WTC11 (cell line): ENCODE data around the gene UIMC1. TPM values are rescaled to one million over a fixed set of nuclear protein-coding genes. Genes with fewer than 3 reads are reported as not detected.

Experiments
- ATAC-seq: fragments of 200-7000 bp; cut with Tn5 transposase; 2 replicates; pipeline ENCODE4 v1.10.0; 2021; ENCODE audit warnings: mild to moderate bottlenecking, moderate library complexity
- CTCF ChIA-PET: fragments of 300-600 bp; sonication (Branson Sonifier 250); formaldehyde crosslinking; loops from one replicate; lab custom pipeline; 2021; ENCODE audit warnings: antibody characterized with exemption; lab: Charles Lee
- POLR2A ChIA-PET: fragments of 350-600 bp; sonication (Branson Sonifier 250); formaldehyde crosslinking; loops from one replicate; lab custom pipeline; 2021; ENCODE audit warnings: antibody characterized with exemption; lab: Charles Lee
- DNase-seq: peaks from one replicate; pipeline ENCODE4 v3.0.0; 2021; ENCODE audit warnings: low spot score
- H3K27ac Mint-ChIP-seq: 2 replicates; pipeline ENCODE4 v1.8.0; 2021; ENCODE audit warnings: mixed read lengths
- H3K27me3 Mint-ChIP-seq: 2 replicates; pipeline ENCODE4 v1.8.0; 2021; ENCODE audit warnings: low read depth, mild to moderate bottlenecking, moderate library complexity, mixed read lengths
- H3K36me3 Mint-ChIP-seq: 2 replicates; pipeline ENCODE4 v1.8.0; 2021; ENCODE audit warnings: mixed read lengths
- H3K4me1 Mint-ChIP-seq: 2 replicates; pipeline ENCODE4 v1.8.0; 2022; ENCODE audit warnings: mixed read lengths
- H3K4me3 Mint-ChIP-seq: 2 replicates; pipeline ENCODE4 v1.8.0; 2021; ENCODE audit warnings: mild to moderate bottlenecking, moderate library complexity, mixed read lengths
- H3K9me3 Mint-ChIP-seq: 2 replicates; pipeline ENCODE4 v1.8.0; 2021; ENCODE audit warnings: mixed read lengths
- ATF1 ChIP-seq: sonication (generic); formaldehyde crosslinking; IDR thresholded peaks from 2 replicates; pipeline ENCODE4 v1.8.1; 2023; ENCODE audit warnings: mild to moderate bottlenecking, moderate library complexity, missing genetic modification reagents
- CBFB ChIP-seq: sonication (generic); formaldehyde crosslinking; IDR thresholded peaks from 2 replicates; pipeline ENCODE4 v1.8.1; 2022; ENCODE audit warnings: mild to moderate bottlenecking, low read depth, missing genetic modification reagents
- FOXJ3 ChIP-seq: sonication (generic); formaldehyde crosslinking; IDR thresholded peaks from 2 replicates; pipeline ENCODE4 v1.9.0; 2021; ENCODE audit warnings: missing genetic modification reagents, mild to moderate bottlenecking, borderline replicate concordance
- IRF2 ChIP-seq: sonication (generic); formaldehyde crosslinking; IDR thresholded peaks from 2 replicates; pipeline ENCODE4 v1.8.0; 2022; ENCODE audit warnings: low read depth, missing genetic modification reagents, borderline replicate concordance
- PRRX2 ChIP-seq: fragments of 250-450 bp; sonication (Bioruptor Pico); IDR thresholded peaks from 2 replicates; pipeline ENCODE4 v1.8.0; 2021; ENCODE audit warnings: mild to moderate bottlenecking
- SP1 ChIP-seq: sonication (generic); formaldehyde crosslinking; conservative IDR thresholded peaks from 2 replicates; pipeline ENCODE4 v1.8.1; 2022; ENCODE audit warnings: missing genetic modification reagents
- ZBTB21 ChIP-seq: sonication (generic); formaldehyde crosslinking; IDR thresholded peaks from 2 replicates; pipeline ENCODE4 v1.8.1; 2023; ENCODE audit warnings: mild to moderate bottlenecking, missing genetic modification reagents, borderline replicate concordance
- ZNF121 ChIP-seq: sonication (generic); formaldehyde crosslinking; IDR thresholded peaks from 2 replicates; pipeline ENCODE4 v1.8.0; 2023; ENCODE audit warnings: missing genetic modification reagents
- total RNA-seq: library from RNA; stranded (reverse); gene quantifications from 3 replicates; pipeline ENCODE4 v1.2.3, GENCODE V29; 2021
- TF ChIP-seq, protein P1 (sequence below): sonication (generic); formaldehyde crosslinking; IDR thresholded peaks from 2 replicates; pipeline ENCODE4 v1.8.0; 2022; ENCODE audit warnings: missing genetic modification reagents
- TF ChIP-seq, protein P2 (sequence below): sonication (generic); formaldehyde crosslinking; conservative IDR thresholded peaks from 2 replicates; pipeline ENCODE4 v1.8.1; 2023; ENCODE audit warnings: mild to moderate bottlenecking, low read depth, missing genetic modification reagents, moderate library complexity
- TF ChIP-seq, protein P3 (sequence below): fragments of 250-450 bp; sonication (Bioruptor Pico); IDR thresholded peaks from 2 replicates; pipeline ENCODE4 v1.9.0; 2021; ENCODE audit warnings: moderate library complexity, mild to moderate bottlenecking, inconsistent platforms, borderline replicate concordance
- TF ChIP-seq, protein P4 (sequence below): sonication (generic); formaldehyde crosslinking; IDR thresholded peaks from 2 replicates; pipeline ENCODE4 v1.8.1; 2022; ENCODE audit warnings: mild to moderate bottlenecking, moderate library complexity, missing genetic modification reagents
- TF ChIP-seq, protein P5 (sequence below): sonication (generic); formaldehyde crosslinking; conservative IDR thresholded peaks from 2 replicates; pipeline ENCODE4 v1.8.1; 2022; ENCODE audit warnings: mild to moderate bottlenecking, missing genetic modification reagents
- TF ChIP-seq, protein P6 (sequence below): sonication (generic); formaldehyde crosslinking; IDR thresholded peaks from 2 replicates; pipeline ENCODE4 v1.8.1; 2023; ENCODE audit warnings: mild to moderate bottlenecking, missing genetic modification reagents, borderline replicate concordance

UIMC1 gene
- total RNA-seq, 1 experiment from 2014 or later, result 48.0 TPM

DNA sequence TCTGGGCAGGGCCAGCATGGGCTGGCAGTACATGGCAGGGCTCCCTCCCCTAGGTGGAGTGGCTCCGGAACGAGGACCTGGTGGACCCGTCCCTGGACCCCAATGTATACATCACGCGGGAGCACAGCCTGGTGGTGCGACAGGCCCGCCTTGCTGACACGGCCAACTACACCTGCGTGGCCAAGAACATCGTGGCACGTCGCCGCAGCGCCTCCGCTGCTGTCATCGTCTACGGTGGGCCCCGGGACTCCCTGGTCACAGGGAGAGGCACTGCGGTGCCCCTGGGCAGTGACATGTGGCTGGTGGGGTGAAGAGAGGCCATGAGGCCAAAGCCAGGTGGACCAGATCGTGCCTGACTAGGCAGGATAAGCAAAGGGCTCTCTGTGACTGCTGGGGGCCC, 137.8 kb downstream of the UIMC1 start (continued):
- TF ChIP-seq, protein P1, sequence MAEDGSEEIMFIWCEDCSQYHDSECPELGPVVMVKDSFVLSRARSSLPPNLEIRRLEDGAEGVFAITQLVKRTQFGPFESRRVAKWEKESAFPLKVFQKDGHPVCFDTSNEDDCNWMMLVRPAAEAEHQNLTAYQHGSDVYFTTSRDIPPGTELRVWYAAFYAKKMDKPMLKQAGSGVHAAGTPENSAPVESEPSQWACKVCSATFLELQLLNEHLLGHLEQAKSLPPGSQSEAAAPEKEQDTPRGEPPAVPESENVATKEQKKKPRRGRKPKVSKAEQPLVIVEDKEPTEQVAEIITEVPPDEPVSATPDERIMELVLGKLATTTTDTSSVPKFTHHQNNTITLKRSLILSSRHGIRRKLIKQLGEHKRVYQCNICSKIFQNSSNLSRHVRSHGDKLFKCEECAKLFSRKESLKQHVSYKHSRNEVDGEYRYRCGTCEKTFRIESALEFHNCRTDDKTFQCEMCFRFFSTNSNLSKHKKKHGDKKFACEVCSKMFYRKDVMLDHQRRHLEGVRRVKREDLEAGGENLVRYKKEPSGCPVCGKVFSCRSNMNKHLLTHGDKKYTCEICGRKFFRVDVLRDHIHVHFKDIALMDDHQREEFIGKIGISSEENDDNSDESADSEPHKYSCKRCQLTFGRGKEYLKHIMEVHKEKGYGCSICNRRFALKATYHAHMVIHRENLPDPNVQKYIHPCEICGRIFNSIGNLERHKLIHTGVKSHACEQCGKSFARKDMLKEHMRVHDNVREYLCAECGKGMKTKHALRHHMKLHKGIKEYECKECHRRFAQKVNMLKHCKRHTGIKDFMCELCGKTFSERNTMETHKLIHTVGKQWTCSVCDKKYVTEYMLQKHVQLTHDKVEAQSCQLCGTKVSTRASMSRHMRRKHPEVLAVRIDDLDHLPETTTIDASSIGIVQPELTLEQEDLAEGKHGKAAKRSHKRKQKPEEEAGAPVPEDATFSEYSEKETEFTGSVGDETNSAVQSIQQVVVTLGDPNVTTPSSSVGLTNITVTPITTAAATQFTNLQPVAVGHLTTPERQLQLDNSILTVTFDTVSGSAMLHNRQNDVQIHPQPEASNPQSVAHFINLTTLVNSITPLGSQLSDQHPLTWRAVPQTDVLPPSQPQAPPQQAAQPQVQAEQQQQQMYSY, result no peak
- TF ChIP-seq, protein P2, sequence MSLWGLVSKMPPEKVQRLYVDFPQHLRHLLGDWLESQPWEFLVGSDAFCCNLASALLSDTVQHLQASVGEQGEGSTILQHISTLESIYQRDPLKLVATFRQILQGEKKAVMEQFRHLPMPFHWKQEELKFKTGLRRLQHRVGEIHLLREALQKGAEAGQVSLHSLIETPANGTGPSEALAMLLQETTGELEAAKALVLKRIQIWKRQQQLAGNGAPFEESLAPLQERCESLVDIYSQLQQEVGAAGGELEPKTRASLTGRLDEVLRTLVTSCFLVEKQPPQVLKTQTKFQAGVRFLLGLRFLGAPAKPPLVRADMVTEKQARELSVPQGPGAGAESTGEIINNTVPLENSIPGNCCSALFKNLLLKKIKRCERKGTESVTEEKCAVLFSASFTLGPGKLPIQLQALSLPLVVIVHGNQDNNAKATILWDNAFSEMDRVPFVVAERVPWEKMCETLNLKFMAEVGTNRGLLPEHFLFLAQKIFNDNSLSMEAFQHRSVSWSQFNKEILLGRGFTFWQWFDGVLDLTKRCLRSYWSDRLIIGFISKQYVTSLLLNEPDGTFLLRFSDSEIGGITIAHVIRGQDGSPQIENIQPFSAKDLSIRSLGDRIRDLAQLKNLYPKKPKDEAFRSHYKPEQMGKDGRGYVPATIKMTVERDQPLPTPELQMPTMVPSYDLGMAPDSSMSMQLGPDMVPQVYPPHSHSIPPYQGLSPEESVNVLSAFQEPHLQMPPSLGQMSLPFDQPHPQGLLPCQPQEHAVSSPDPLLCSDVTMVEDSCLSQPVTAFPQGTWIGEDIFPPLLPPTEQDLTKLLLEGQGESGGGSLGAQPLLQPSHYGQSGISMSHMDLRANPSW (CRISPR knock-in tag), result no peak
- TF ChIP-seq CBFB (CRISPR knock-in tag), result no peak
- no peak for TF ChIP-seq SP1 (CRISPR knock-in tag)
- TF ChIP-seq ZNF121 (CRISPR knock-in tag), result no peak
- no peak for TF ChIP-seq ZBTB21 (CRISPR knock-in tag)
- TF ChIP-seq, protein P3, sequence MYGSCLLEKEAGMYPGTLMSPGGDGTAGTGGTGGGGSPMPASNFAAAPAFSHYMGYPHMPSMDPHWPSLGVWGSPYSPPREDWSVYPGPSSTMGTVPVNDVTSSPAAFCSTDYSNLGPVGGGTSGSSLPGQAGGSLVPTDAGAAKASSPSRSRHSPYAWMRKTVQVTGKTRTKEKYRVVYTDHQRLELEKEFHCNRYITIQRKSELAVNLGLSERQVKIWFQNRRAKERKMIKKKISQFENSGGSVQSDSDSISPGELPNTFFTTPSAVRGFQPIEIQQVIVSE (CRISPR knock-in tag), result no peak
- TF ChIP-seq, protein P4, sequence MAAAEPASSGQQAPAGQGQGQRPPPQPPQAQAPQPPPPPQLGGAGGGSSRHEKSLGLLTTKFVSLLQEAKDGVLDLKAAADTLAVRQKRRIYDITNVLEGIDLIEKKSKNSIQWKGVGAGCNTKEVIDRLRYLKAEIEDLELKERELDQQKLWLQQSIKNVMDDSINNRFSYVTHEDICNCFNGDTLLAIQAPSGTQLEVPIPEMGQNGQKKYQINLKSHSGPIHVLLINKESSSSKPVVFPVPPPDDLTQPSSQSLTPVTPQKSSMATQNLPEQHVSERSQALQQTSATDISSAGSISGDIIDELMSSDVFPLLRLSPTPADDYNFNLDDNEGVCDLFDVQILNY (CRISPR knock-in tag), result no peak
- TF ChIP-seq, all 79 proteins: peak for 0

DNA sequence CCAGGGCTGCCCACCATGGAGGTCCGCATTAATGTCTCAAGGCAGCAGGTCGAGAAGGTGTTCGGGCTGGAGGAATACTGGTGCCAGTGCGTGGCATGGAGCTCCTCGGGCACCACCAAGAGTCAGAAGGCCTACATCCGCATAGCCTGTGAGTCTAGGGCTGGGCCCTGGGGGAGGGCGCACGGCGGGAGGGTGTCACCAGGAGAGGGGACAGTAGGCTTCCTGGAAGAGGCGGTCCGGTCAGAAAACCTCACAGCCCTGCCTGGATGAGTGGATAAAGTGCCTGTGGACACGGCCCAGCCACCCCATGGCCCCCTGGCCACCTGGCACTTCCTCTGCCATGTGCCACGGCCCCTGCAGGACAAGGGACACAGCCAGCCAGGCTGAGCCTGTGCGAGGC, 138.5 kb downstream of the UIMC1 start:
- no peak overlapping the region for H3K4me3 Mint-ChIP-seq
- peaks cover 27% of the 10 kb centered on the region for H3K4me1 Mint-ChIP-seq
- no peak overlapping the region for H3K27ac Mint-ChIP-seq
- H3K27me3 Mint-ChIP-seq, result no peaks in the 10 kb centered on the region; the same call in 1 of the 2 replicates
- ATAC-seq (no peak), DNase-seq (no peak)
- no peaks in the 10 kb centered on the region for H3K9me3 Mint-ChIP-seq
- CTCF ChIA-PET, result interaction anchor here (1.4 to 2.9 kb wide), 3 partner anchors 55 to 207 kb away, joined by 4 to 30 read pairs (median 7); no protein-coding TSS in a partner anchor
- TF ChIP-seq, protein P5, sequence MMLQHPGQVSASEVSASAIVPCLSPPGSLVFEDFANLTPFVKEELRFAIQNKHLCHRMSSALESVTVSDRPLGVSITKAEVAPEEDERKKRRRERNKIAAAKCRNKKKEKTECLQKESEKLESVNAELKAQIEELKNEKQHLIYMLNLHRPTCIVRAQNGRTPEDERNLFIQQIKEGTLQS, result no peak
- TF ChIP-seq, protein P6, sequence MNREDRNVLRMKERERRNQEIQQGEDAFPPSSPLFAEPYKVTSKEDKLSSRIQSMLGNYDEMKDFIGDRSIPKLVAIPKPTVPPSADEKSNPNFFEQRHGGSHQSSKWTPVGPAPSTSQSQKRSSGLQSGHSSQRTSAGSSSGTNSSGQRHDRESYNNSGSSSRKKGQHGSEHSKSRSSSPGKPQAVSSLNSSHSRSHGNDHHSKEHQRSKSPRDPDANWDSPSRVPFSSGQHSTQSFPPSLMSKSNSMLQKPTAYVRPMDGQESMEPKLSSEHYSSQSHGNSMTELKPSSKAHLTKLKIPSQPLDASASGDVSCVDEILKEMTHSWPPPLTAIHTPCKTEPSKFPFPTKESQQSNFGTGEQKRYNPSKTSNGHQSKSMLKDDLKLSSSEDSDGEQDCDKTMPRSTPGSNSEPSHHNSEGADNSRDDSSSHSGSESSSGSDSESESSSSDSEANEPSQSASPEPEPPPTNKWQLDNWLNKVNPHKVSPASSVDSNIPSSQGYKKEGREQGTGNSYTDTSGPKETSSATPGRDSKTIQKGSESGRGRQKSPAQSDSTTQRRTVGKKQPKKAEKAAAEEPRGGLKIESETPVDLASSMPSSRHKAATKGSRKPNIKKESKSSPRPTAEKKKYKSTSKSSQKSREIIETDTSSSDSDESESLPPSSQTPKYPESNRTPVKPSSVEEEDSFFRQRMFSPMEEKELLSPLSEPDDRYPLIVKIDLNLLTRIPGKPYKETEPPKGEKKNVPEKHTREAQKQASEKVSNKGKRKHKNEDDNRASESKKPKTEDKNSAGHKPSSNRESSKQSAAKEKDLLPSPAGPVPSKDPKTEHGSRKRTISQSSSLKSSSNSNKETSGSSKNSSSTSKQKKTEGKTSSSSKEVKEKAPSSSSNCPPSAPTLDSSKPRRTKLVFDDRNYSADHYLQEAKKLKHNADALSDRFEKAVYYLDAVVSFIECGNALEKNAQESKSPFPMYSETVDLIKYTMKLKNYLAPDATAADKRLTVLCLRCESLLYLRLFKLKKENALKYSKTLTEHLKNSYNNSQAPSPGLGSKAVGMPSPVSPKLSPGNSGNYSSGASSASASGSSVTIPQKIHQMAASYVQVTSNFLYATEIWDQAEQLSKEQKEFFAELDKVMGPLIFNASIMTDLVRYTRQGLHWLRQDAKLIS (CRISPR knock-in tag), result no peak
- TF ChIP-seq FOXJ3 (CRISPR knock-in tag), result no peak
- no peak for TF ChIP-seq PRRX2 (CRISPR knock-in tag)
- TF ChIP-seq ATF1, result no peak
- TF ChIP-seq IRF2 (CRISPR knock-in tag), result no peak
- H3K36me3 Mint-ChIP-seq, result no peaks in the 10 kb centered on the region
- POLR2A ChIA-PET, result no interaction called here
